ENCODE data around the gene TMED10. TPM values are rescaled to one million over a fixed set of nuclear protein-coding genes. Genes with fewer than 3 reads are reported as not detected.

The TMED10 gene
- total and polyA plus RNA-seq, 2 donors from 2014 or later, result 222 to 401 TPM

- Histone ChIP-seq H3K36me3 (ENCODE audit: control insufficient read depth in 2 of 3, insufficient read depth in 3 of 3, low read length in 3 of 3) (peaks cover 11 to 56% (median 37%) of the 10 kb centered on the region in 3 donors), H3K9ac (ENCODE audit: low read length in 3 of 3) (no peak overlapping the region)
- intact Hi-C loops (cut with DNase I), result no loop called here
These were observed 78.2 kb downstream of the TMED10 start for GRCh38 chr14:75098212-75098611.

GRCh38 chr14:75096959-75097358 is 79.5 kb downstream of the TMED10 start:
- Histone ChIP-seq H3K36me3 (ENCODE audit: control insufficient read depth in 2 of 3, insufficient read depth in 3 of 3, low read length in 3 of 3) (peaks cover 14 to 62% (median 41%) of the 10 kb centered on the region in 3 donors), H3K27me3 (ENCODE audit: control insufficient read depth, insufficient read depth, low read length) (no peaks in the 10 kb centered on the region), H3K4me3 (ENCODE audit: low read length in 3 of 3) (no peak overlapping the region), H3K9me3 (ENCODE audit: control insufficient read depth in 2 of 3, insufficient read depth in 1 of 3, low read length in 3 of 3) (no peaks in the 10 kb centered on the region), H3K27ac (ENCODE audit: low read depth in 2 of 2, low read length in 2 of 2) (no peak overlapping the region), H3K4me1 (ENCODE audit: control insufficient read depth in 2 of 3, insufficient read depth in 2 of 3, low read depth in 1 of 3, low read length in 3 of 3) (no peaks in the 10 kb centered on the region), H3K9ac (ENCODE audit: low read length in 3 of 3) (no peak overlapping the region)
- TF ChIP-seq CTCF (IDR thresholded peaks at IDR 0.05; ENCODE audit: borderline replicate concordance, extremely low read depth, insufficient read depth), result no peak
- DNase-seq (no peak), FAIRE-seq (no peak)
- intact Hi-C loops (cut with DNase I), result no loop called here

More at GRCh38 chr14:75098212-75098611, 78.2 kb downstream of the TMED10 start:
- Histone ChIP-seq H3K4me1 (ENCODE audit: control insufficient read depth in 2 of 3, insufficient read depth in 2 of 3, low read depth in 1 of 3, low read length in 3 of 3) (no peaks in the 10 kb centered on the region), H3K4me3 (ENCODE audit: low read length in 3 of 3) (no peak overlapping the region), H3K27me3 (ENCODE audit: control insufficient read depth, insufficient read depth, low read length) (no peaks in the 10 kb centered on the region), H3K27ac (ENCODE audit: low read depth in 2 of 2, low read length in 2 of 2) (no peak overlapping the region), H3K9me3 (ENCODE audit: control insufficient read depth in 2 of 3, insufficient read depth in 1 of 3, low read length in 3 of 3) (no peaks in the 10 kb centered on the region)
- FAIRE-seq (no peak), DNase-seq (no peak)
- TF ChIP-seq CTCF (IDR thresholded peaks at IDR 0.05; ENCODE audit: borderline replicate concordance, extremely low read depth, insufficient read depth), result no peak

GRCh38 chr14:75095690-75096089 is 80.7 kb downstream of the TMED10 start:
- H3K4me1 ChIP-seq (ENCODE audit: control insufficient read depth in 2 of 3, insufficient read depth in 2 of 3, low read depth in 1 of 3, low read length in 3 of 3), result no peaks in the 10 kb centered on the region
- H3K27me3 ChIP-seq (ENCODE audit: control insufficient read depth, insufficient read depth, low read length), result no peaks in the 10 kb centered on the region
- H3K9me3 ChIP-seq (ENCODE audit: control insufficient read depth in 2 of 3, insufficient read depth in 1 of 3, low read length in 3 of 3), result no peaks in the 10 kb centered on the region
- H3K36me3 ChIP-seq (ENCODE audit: control insufficient read depth in 2 of 3, insufficient read depth in 3 of 3, low read length in 3 of 3), result peaks cover 14 to 60% (median 35%) of the 10 kb centered on the region in 3 donors
- no peak overlapping the region for H3K9ac ChIP-seq (ENCODE audit: low read length in 3 of 3)
- TF ChIP-seq CTCF (IDR thresholded peaks at IDR 0.05; ENCODE audit: borderline replicate concordance, extremely low read depth, insufficient read depth), result no peak
- H3K4me3 ChIP-seq (ENCODE audit: low read length in 3 of 3), result no peak overlapping the region
- intact Hi-C loops (cut with DNase I), result no loop called here
- H3K27ac ChIP-seq (ENCODE audit: low read depth in 2 of 2, low read length in 2 of 2), result no peak overlapping the region
- DNase-seq (no peak), FAIRE-seq (no peak)

- H3K4me1 ChIP-seq (ENCODE audit: control insufficient read depth in 2 of 3, insufficient read depth in 2 of 3, low read depth in 1 of 3, low read length in 3 of 3), result no peaks in the 10 kb centered on the region
- H3K36me3 ChIP-seq (ENCODE audit: control insufficient read depth in 2 of 3, insufficient read depth in 3 of 3, low read length in 3 of 3), result peaks cover 14 to 56% (median 35%) of the 10 kb centered on the region in 3 donors
- no peak overlapping the region for H3K27ac ChIP-seq (ENCODE audit: low read depth in 2 of 2, low read length in 2 of 2)
- no peaks in the 10 kb centered on the region for H3K9me3 ChIP-seq (ENCODE audit: control insufficient read depth in 2 of 3, insufficient read depth in 1 of 3, low read length in 3 of 3)
- DNase-seq, result no peak
- no peak for FAIRE-seq
- no peak overlapping the region for H3K4me3 ChIP-seq (ENCODE audit: low read length in 3 of 3)
- TF ChIP-seq CTCF (IDR thresholded peaks at IDR 0.05; ENCODE audit: borderline replicate concordance, extremely low read depth, insufficient read depth), result no peak
- no peaks in the 10 kb centered on the region for H3K27me3 ChIP-seq (ENCODE audit: control insufficient read depth, insufficient read depth, low read length)
- H3K9ac ChIP-seq (ENCODE audit: low read length in 3 of 3), result no peak overlapping the region
- intact Hi-C loops (cut with DNase I), result no loop called here
These were observed 81.5 kb downstream of the TMED10 start for GRCh38 chr14:75094896-75095295.

Measured in kidney (tissue), 14 donors.